ENCODE results near the gene AP5B1. TPM values are rescaled to one million over a fixed set of nuclear protein-coding genes. Genes with fewer than 3 reads are reported as not detected.
A peak's percentile ranks its signal among the peaks of the same experiment; 100 is the strongest.

AP5B1 gene
- total RNA-seq, 1 experiment from 2014 or later: 9.4 TPM

GRCh38 chr11:65779669-65779918 lies 1.2 kb downstream of the AP5B1 start:
- no peak for TF ChIP-seq CTCF (conservative IDR thresholded peaks at IDR 0.05)

More at GRCh38 chr11:65779669-65779918, 1.2 kb downstream of the AP5B1 start:
- no peaks in the 10 kb centered on the region for H3K9me3 ChIP-seq (ENCODE audit: control insufficient read depth, low read depth, low read length)
- no peak overlapping the region for H2AK5ac ChIP-seq (ENCODE audit: insufficient read length, low read length)
- no peak overlapping the region for H2BK120ac ChIP-seq (ENCODE audit: low read depth, low read length, poor library complexity, severe bottlenecking)
- no peak overlapping the region for H2BK15ac ChIP-seq (ENCODE audit: low read depth, low read length)
- H3K79me2 ChIP-seq (ENCODE audit: insufficient read depth, low read length): no peaks in the 10 kb centered on the region
- H3K27ac Mint-ChIP-seq: no peak overlapping the region
- H3K4me1 Mint-ChIP-seq: peaks cover 10 to 13% of the 10 kb centered on the region in 2 experiments
- no peak overlapping the region for H3K4ac ChIP-seq (ENCODE audit: low read depth, low read length)
- H3K27ac ChIP-seq (ENCODE audit: insufficient read length, low read depth, low read length): no peak overlapping the region
- no peak overlapping the region for H4K91ac ChIP-seq (ENCODE audit: insufficient read length, low read depth, low read length)
- no peak overlapping the region for H3T11ph ChIP-seq (ENCODE audit: low read length)
- H3K4me3 Mint-ChIP-seq: peak overlapping the region; percentile 12 to 80; a peak in 3 of 5 replicates
- DNase-seq: no peak
- no peak overlapping the region for H3K56ac ChIP-seq (ENCODE audit: insufficient read length, low read depth, low read length)
- peaks cover 2% of the 10 kb centered on the region; the same call in 1 of the 2 replicates for H3K27me3 ChIP-seq (ENCODE audit: insufficient read depth, low read length)
- H4K20me1 ChIP-seq (ENCODE audit: control insufficient read depth, insufficient read depth, insufficient read length): no peaks in the 10 kb centered on the region
- H3K9ac ChIP-seq (ENCODE audit: extremely low read depth, insufficient read length, low read length): no peak overlapping the region
- no peak overlapping the region for H3K23ac ChIP-seq (ENCODE audit: insufficient read length, low read depth, low read length)
- H3K9me3 Mint-ChIP-seq: peaks cover 0 to 2% of the 10 kb centered on the region in 2 experiments; a peak in 1 of 5 replicates
- no peak overlapping the region for H4K5ac ChIP-seq (ENCODE audit: insufficient read length, low read depth, low read length)
- no peak overlapping the region for H2BK20ac ChIP-seq (ENCODE audit: low read depth, low read length, poor library complexity, severe bottlenecking)
- no peak overlapping the region for H2BK12ac ChIP-seq (ENCODE audit: insufficient read length, low read depth, low read length)
- no peak overlapping the region; the same call in 1 of the 2 replicates for H3K14ac ChIP-seq (ENCODE audit: insufficient read depth, low read length)
- H3K27me3 Mint-ChIP-seq (ENCODE audit: low read depth): peaks cover 29% of the 10 kb centered on the region
- H3K36me3 Mint-ChIP-seq (ENCODE audit: insufficient read depth in 1 of 3, low read depth in 3 of 3): peaks cover 0 to 18% (median 8%) of the 10 kb centered on the region in 3 experiments; a peak in 4 of 7 replicates
- H3K4me2 ChIP-seq (ENCODE audit: insufficient read depth, insufficient read length, low read length): peak overlapping the region; percentile 9
- H3K23me2 ChIP-seq (ENCODE audit: insufficient read length, low read depth, low read length, poor library complexity, severe bottlenecking): peaks cover 10% of the 10 kb centered on the region
- H3K4me1 ChIP-seq (ENCODE audit: insufficient read depth, low read length): no peaks in the 10 kb centered on the region
- H3K79me1 ChIP-seq (ENCODE audit: insufficient read depth, low read depth, low read length, poor library complexity, severe bottlenecking): no peaks in the 10 kb centered on the region
- WGBS (ENCODE audit: extremely low coverage, insufficient read length, low lambda C conversion rate): no CpG with 5 or more reads among the region's 12 CpGs
- H3K18ac ChIP-seq (ENCODE audit: insufficient read length, low read depth, low read length): no peak overlapping the region
- no peak overlapping the region for H2AFZ ChIP-seq (ENCODE audit: low read length)
- H2BK5ac ChIP-seq (ENCODE audit: insufficient read length, low read length): no peak overlapping the region
- H4K8ac ChIP-seq (replicated peaks; ENCODE audit: insufficient read length, low read depth, low read length): no peak overlapping the region
